Measurements from ENCODE around the gene HDX.
A peak's percentile ranks its signal among the peaks of the same experiment; 100 is the strongest.
"Not testable (repeated sequence)": the region's sequence is repeated elsewhere in the genome, so short reads cannot be mapped to it uniquely, and the experiment has no call there.

Gene HDX

GRCh38 chrX:84339507-84340364 lies 162.5 kb downstream of the HDX start:
- DNase-seq (ENCODE audit: low spot score): peak; percentile 15

- no peak for DNase-seq (ENCODE audit: low spot score)
Observed at GRCh38 chrX:84336646-84337045, 165.6 kb downstream of the HDX start.

GRCh38 chrX:84335121-84335520 lies 167.1 kb downstream of the HDX start:
- DNase-seq (ENCODE audit: low spot score): no peak

- no peak for DNase-seq (ENCODE audit: low spot score)
Observed at GRCh38 chrX:84322083-84322827, 180.0 kb downstream of the HDX start.

GRCh38 chrX:84320614-84321013 lies 181.6 kb downstream of the HDX start:
- DNase-seq (ENCODE audit: low spot score): no peak

- no peak for DNase-seq (ENCODE audit: low spot score)
Observed at GRCh38 chrX:84320023-84320422, 182.2 kb downstream of the HDX start.

- no peak for DNase-seq (ENCODE audit: low spot score)
Observed at GRCh38 chrX:84318661-84319060, 183.6 kb downstream of the HDX start.

GRCh38 chrX:84315946-84316345 lies 186.3 kb downstream of the HDX start:
- not testable (repeated sequence) for DNase-seq (ENCODE audit: low spot score)

Measured in AG08396 (cell line).